ENCODE data around the gene TTC16. TPM values are rescaled to one million over a fixed set of nuclear protein-coding genes. Genes with fewer than 3 reads are reported as not detected.

The TTC16 gene
- total RNA-seq, 1 donor from 2014 or later, result 0.07 TPM

DNA sequence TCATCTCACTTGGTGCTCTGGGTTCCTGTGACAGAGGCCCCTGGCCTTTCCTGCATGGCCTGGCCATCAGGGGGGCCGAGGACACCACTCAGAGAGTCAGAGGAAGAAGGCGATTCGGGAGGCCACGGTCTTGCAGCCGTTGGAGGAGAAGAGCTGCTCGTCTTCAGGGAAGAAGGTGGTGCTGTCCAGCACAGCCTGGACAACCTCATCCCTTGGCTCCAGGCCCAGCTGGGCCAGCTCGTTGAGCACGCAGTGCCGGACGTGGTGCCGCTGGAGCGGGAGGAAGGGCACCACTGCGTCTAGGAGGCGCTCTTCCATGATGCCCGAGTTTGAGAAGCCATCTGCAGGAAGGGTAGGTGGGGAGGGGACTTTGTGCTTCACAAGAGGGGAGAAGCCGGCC is 16.1 kb downstream of the TTC16 start:
- H3K36me3 Mint-ChIP-seq (ENCODE audit: insufficient read depth), result no peaks in the 10 kb centered on the region
- H3K4me3 Mint-ChIP-seq (ENCODE audit: low read depth), result no peak overlapping the region
- H3K4me1 Mint-ChIP-seq (ENCODE audit: low read depth), result no peaks in the 10 kb centered on the region
- H3K9me3 Mint-ChIP-seq (ENCODE audit: low read depth), result no peaks in the 10 kb centered on the region
- TF ChIP-seq, protein P1, sequence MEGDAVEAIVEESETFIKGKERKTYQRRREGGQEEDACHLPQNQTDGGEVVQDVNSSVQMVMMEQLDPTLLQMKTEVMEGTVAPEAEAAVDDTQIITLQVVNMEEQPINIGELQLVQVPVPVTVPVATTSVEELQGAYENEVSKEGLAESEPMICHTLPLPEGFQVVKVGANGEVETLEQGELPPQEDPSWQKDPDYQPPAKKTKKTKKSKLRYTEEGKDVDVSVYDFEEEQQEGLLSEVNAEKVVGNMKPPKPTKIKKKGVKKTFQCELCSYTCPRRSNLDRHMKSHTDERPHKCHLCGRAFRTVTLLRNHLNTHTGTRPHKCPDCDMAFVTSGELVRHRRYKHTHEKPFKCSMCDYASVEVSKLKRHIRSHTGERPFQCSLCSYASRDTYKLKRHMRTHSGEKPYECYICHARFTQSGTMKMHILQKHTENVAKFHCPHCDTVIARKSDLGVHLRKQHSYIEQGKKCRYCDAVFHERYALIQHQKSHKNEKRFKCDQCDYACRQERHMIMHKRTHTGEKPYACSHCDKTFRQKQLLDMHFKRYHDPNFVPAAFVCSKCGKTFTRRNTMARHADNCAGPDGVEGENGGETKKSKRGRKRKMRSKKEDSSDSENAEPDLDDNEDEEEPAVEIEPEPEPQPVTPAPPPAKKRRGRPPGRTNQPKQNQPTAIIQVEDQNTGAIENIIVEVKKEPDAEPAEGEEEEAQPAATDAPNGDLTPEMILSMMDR (IDR thresholded peaks at IDR 0.05; ENCODE audit: unreplicated experiment), result no peak
- DNase-seq (ENCODE audit: low spot score, unreplicated experiment), result no peak
- H3K27ac Mint-ChIP-seq, result no peak overlapping the region
- no peaks in the 10 kb centered on the region for H3K27me3 Mint-ChIP-seq

DNA sequence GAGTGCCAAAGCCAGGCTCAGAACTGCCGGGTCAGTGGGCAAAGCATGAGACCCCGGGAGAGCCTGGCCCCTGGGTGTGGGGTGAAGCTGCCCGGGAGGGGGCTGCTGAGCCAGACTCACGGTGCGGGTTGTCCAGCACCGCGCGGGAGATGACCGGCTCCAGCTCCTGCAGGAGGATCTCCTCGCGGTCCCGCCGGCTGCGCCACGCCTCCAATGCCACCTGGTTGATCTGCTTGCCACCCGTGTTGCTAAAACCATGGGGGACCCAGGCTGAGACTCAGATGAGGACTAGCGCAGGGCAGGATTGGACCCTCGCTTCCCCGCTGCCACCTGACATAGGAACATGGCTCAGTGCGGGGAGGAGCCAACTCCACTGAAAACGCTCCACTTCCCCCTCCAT is 16.6 kb downstream of the TTC16 start:
- Mint-ChIP-seq H3K4me1 (ENCODE audit: low read depth) (no peaks in the 10 kb centered on the region), H3K27ac (no peak overlapping the region)
- TF ChIP-seq, protein P1 (IDR thresholded peaks at IDR 0.05; ENCODE audit: unreplicated experiment), result no peak

DNA sequence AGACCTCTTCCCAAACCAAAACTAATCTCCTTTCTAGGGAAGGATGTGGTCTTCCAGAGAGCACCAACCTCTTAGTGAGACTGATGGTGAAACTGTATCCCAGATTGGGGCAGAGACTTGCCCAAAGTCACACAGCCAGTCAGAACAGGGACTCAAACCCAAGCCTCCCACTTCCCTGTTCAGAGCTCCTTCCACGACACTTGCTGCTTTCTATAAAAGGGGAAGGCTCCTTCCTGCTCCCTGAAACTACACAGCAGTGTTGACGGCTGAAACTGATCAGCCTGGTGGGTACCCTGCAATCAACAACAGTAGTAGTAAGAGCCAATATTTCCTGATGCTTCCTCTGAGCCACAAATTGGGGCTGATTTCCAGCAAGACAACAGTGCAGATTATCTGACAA is 17.7 kb downstream of the TTC16 start:
- Mint-ChIP-seq H3K9me3 (ENCODE audit: low read depth) (no peaks in the 10 kb centered on the region), H3K4me1 (ENCODE audit: low read depth) (no peaks in the 10 kb centered on the region), H3K4me3 (ENCODE audit: low read depth) (peak overlapping the region; percentile 29), H3K36me3 (ENCODE audit: insufficient read depth) (no peaks in the 10 kb centered on the region), H3K27ac (peak overlapping the region; percentile 35), H3K27me3 (peaks cover 3% of the 10 kb centered on the region)
- no peak for DNase-seq (ENCODE audit: low spot score, unreplicated experiment)
- TF ChIP-seq, protein P1 (IDR thresholded peaks at IDR 0.05; ENCODE audit: unreplicated experiment), result no peak

More for the DNA sequence above, 16.6 kb downstream of the TTC16 start:
- Mint-ChIP-seq H3K36me3 (ENCODE audit: insufficient read depth) (no peaks in the 10 kb centered on the region), H3K27me3 (no peaks in the 10 kb centered on the region), H3K4me3 (ENCODE audit: low read depth) (no peak overlapping the region), H3K9me3 (ENCODE audit: low read depth) (no peaks in the 10 kb centered on the region)
- no peak for DNase-seq (ENCODE audit: low spot score, unreplicated experiment)

DNA sequence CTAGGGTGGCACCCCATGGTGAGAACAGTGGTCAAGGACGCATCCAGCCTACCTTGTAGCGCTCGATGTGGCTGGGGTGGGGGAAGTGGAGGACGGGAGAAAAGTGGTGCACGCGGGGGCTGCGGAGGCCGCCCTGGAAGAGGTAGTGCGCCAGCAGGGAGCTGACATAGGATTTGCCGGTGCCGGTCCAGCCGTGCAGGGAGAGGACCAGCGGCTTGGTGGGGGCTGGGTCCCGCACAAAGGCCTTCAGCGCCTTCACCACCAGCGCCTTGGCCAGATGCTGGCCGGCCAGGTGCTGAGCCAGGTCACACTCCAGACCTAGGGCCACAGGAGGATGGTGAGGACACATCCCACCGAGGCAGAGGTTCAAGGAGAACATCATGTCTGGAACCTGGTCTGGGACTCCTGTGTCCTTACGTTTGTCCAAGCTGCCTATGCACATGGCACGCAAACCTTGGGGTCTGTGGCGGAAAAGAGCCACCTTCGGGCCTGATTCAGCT is 18.4 kb downstream of the TTC16 start:
- DNase-seq (ENCODE audit: low spot score, unreplicated experiment), result no peak
- H3K4me1 Mint-ChIP-seq (ENCODE audit: low read depth), result no peaks in the 10 kb centered on the region
- peak overlapping the region; percentile 86 for H3K4me3 Mint-ChIP-seq (ENCODE audit: low read depth)
- H3K27me3 Mint-ChIP-seq, result peaks cover 3% of the 10 kb centered on the region
- H3K9me3 Mint-ChIP-seq (ENCODE audit: low read depth), result no peaks in the 10 kb centered on the region
- H3K36me3 Mint-ChIP-seq (ENCODE audit: insufficient read depth), result no peaks in the 10 kb centered on the region
- TF ChIP-seq, protein P1 (IDR thresholded peaks at IDR 0.05; ENCODE audit: unreplicated experiment), result no peak
- peak overlapping the region; percentile 71 for H3K27ac Mint-ChIP-seq

DNA sequence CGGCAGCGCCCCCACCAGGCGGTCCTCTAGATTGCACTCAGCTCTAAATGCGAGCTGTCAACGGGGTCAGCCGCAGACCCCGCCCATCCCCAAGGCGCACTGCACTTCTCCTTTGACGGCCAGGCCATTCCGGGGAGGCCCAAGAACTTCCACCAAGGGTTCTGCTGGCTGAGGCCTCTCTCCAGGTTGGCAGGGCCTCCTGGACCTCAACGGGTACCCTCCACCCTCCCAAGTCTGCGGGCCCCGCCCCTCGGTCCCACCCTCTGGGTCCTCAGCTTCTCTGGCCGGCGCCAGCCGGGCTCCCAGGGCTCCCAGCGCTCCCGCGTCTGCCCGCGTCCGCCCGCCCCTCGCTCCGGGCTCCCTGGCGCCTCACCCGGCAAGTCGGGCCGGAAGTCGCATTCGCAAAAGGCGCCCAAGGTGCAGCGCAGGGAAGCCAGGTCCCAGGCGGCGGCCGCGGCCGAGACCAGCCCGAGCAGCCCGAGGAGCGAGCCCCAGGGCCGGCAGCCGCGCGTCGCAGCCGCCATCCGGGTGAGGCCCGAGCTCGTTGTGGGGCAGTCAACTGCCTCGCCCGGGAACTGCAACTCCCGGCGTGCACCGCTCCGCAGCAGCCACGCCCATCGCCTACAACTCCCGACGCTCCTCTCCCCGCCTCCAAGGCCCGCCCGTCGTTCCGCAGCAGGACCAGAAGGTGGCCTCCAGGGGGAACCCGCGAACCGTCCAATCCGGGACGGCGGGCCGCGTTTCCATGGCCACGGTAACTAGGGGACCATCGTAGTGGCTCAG is 19.1 kb downstream of the TTC16 start, which contains the start of gene TOR2A:
TOR2A (minus strand) TSS at position 548 of the 783 bp plus-strand sequence; CDS start at position 524, 24 bp downstream.
- peak within 1 kb of the TSS; percentile 86 for H3K4me3 Mint-ChIP-seq (ENCODE audit: low read depth)
- peaks cover 3% of the 10 kb centered on the region for H3K27me3 Mint-ChIP-seq

More for the DNA sequence above, 19.1 kb downstream of the TTC16 start, which contains the start of gene TOR2A:
- Mint-ChIP-seq H3K4me1 (ENCODE audit: low read depth) (no peaks in the 10 kb centered on the region), H3K27ac (peak within 1 kb of the TSS; percentile 92), H3K36me3 (ENCODE audit: insufficient read depth) (no peaks in the 10 kb centered on the region), H3K9me3 (ENCODE audit: low read depth) (no peaks in the 10 kb centered on the region)
- TF ChIP-seq, protein P1 (IDR thresholded peaks at IDR 0.05; ENCODE audit: unreplicated experiment), result peak; percentile 96
- peak; percentile 99 for DNase-seq (ENCODE audit: low spot score, unreplicated experiment)
